A549 (cell line): ENCODE data around the gene NFASC. TPM values are rescaled to one million over a fixed set of nuclear protein-coding genes. Genes with fewer than 3 reads are reported as not detected.

Experiments
- ATAC-seq, 2 experiments: fragments of 200-7000 bp in 1 of 2; fragments of >200 bp in 1 of 2; cut with Nextera tagmentation in 1 of 2; cut with Tn5 transposase in 1 of 2; 3 replicates each; pipeline versions ENCODE4 v1.8.0 to v1.9.1; 2018 to 2020; ENCODE audit warnings: mild to moderate bottlenecking in 1 of 2, moderate library complexity in 1 of 2
- CTCF ChIA-PET: fragments of 300-600 bp; sonication (Branson Sonifier 250); formaldehyde crosslinking; extraction: SDS; loops from one replicate; lab custom pipeline; 2021; ENCODE audit warnings: antibody characterized with exemption, inconsistent platforms; lab: Yijun Ruan, JAX
- POLR2A ChIA-PET: fragments of 350-600 bp; formaldehyde crosslinking; extraction: SDS; loops from one replicate; lab custom pipeline; 2021; ENCODE audit warnings: antibody characterized with exemption, inconsistent platforms; lab: Yijun Ruan, JAX
- DNase-seq, 2 experiments: peaks; one replicate each; pipeline versions ENCODE4 v3.0.0 to v3.0.0-alpha.2; 2011 to 2016; ENCODE audit warnings: low read depth in 1 of 2, low spot score in 1 of 2
- FAIRE-seq: peaks from 2 replicates; lab custom pipeline; 2011; peaks lifted over from hg19 to GRCh38; lab: Jason Lieb, UNC
- H3K27ac ChIP-seq, 2 experiments: fragments of >200 bp; sonication (Bioruptor Twin); formaldehyde crosslinking; 3 replicates each; pipeline ENCODE4 v1.5.1; 2016 to 2017
- H3K4me1 ChIP-seq: fragments of >200 bp; sonication (Bioruptor Twin); formaldehyde crosslinking; 3 replicates; pipeline ENCODE4 v1.6.1; 2016
- H3K4me2 ChIP-seq: fragments of >200 bp; sonication (Bioruptor Twin); formaldehyde crosslinking; 3 replicates; pipeline ENCODE4 v1.6.1; 2016
- H3K4me3 ChIP-seq: fragments of >200 bp; sonication (Bioruptor Twin); formaldehyde crosslinking; 3 replicates; pipeline ENCODE4 v1.5.1; 2016
- H3K9me3 ChIP-seq: fragments of >200 bp; sonication (Bioruptor Twin); formaldehyde crosslinking; 3 replicates; pipeline ENCODE4 v1.6.1; 2016
- BHLHE40 ChIP-seq: IDR thresholded peaks from 2 replicates; pipeline ENCODE4 v1.6.1; 2012; ENCODE audit warnings: low read depth, low read length, inconsistent platforms
- CBX8 ChIP-seq: fragments of 200-600 bp; sonication (generic); IDR thresholded peaks from 2 replicates; pipeline ENCODE4 v1.6.1; 2016
- CEBPB ChIP-seq, 2 experiments: fragments of >200 bp in 1 of 2; sonication (Bioruptor Twin) in 1 of 2; formaldehyde crosslinking in 1 of 2; IDR thresholded peaks; 2 replicates each; pipeline ENCODE4 v1.6.1; 2012 to 2016
- CHD2 ChIP-seq: fragments of 150-350 bp; IDR thresholded peaks from 2 replicates; pipeline ENCODE4 v1.6.1; 2014; ENCODE audit warnings: low read length; ENCODE audit not compliant: partially characterized antibody
- CHD4 ChIP-seq: fragments of 200-600 bp; sonication (generic); IDR thresholded peaks from 2 replicates; pipeline ENCODE4 v1.6.1; 2016; ENCODE audit warnings: antibody characterized with exemption, mild to moderate bottlenecking, borderline replicate concordance
- E2F6 ChIP-seq: IDR thresholded peaks from 2 replicates; pipeline ENCODE4 v1.6.1; 2012; ENCODE audit warnings: low read depth, borderline replicate concordance
- EP300 ChIP-seq, 2 experiments: fragments of >200 bp; sonication (Bioruptor Twin); formaldehyde crosslinking; IDR thresholded peaks; 2 replicates in 1 of 2; 3 replicates in 1 of 2; pipeline ENCODE4 v1.6.1; 2016 to 2017
- ESRRA ChIP-seq: fragments of 150-350 bp; IDR thresholded peaks from 2 replicates; pipeline ENCODE4 v1.6.1; 2014; ENCODE audit warnings: mild to moderate bottlenecking, low read length, borderline replicate concordance
- FOXS1 ChIP-seq: fragments of 250-450 bp; sonication (Bioruptor Pico); IDR thresholded peaks from 2 replicates; pipeline ENCODE4 v1.5.0; 2020; ENCODE audit warnings: mild to moderate bottlenecking, moderate library complexity
- GATA3 ChIP-seq: IDR thresholded peaks from 2 replicates; pipeline ENCODE4 v1.6.1; 2012; ENCODE audit warnings: borderline replicate concordance
- HDAC2 ChIP-seq: fragments of 200-600 bp; sonication (generic); IDR thresholded peaks from 2 replicates; pipeline ENCODE4 v1.6.1; 2016
- HMGXB4 ChIP-seq: fragments of 250-450 bp; sonication (Bioruptor Pico); IDR thresholded peaks from 2 replicates; pipeline ENCODE4 v1.5.0; 2021; ENCODE audit warnings: mild to moderate bottlenecking, moderate library complexity, borderline replicate concordance
- HOXB13 ChIP-seq: fragments of 250-450 bp; sonication (Bioruptor Pico); IDR thresholded peaks from 2 replicates; pipeline ENCODE4 v1.5.0; 2020; ENCODE audit warnings: low read depth, mild to moderate bottlenecking, moderate library complexity
- JUNB ChIP-seq: fragments of >200 bp; sonication (Bioruptor Twin); formaldehyde crosslinking; IDR thresholded peaks from 2 replicates; pipeline ENCODE4 v1.6.1; 2016
- KDM5A ChIP-seq: fragments of 200-600 bp; sonication (generic); IDR thresholded peaks from 2 replicates; pipeline ENCODE4 v1.6.1; 2016; ENCODE audit warnings: antibody characterized with exemption, mild to moderate bottlenecking
- MAFK ChIP-seq: fragments of 450-650 bp; IDR thresholded peaks from 2 replicates; pipeline ENCODE4 v1.6.1; 2014; ENCODE audit not compliant: partially characterized antibody
- NFE2L2 ChIP-seq: fragments of 150-350 bp; conservative IDR thresholded peaks from 2 replicates; pipeline ENCODE4 v1.6.1; 2014; ENCODE audit warnings: low read length
- PHF8 ChIP-seq: fragments of 200-600 bp; sonication (generic); IDR thresholded peaks from 2 replicates; pipeline ENCODE4 v1.6.1; 2016; ENCODE audit warnings: low read depth, mild to moderate bottlenecking, antibody characterized with exemption, moderate library complexity, borderline replicate concordance
- RAD21 ChIP-seq, 2 experiments: fragments of >200 bp in 1 of 2; sonication (Bioruptor Twin) in 1 of 2; formaldehyde crosslinking in 1 of 2; IDR thresholded peaks in 1 of 2; conservative IDR thresholded peaks in 1 of 2; 2 replicates in 1 of 2; 3 replicates in 1 of 2; pipeline ENCODE4 v1.6.1; 2012 to 2018; ENCODE audit warnings: inconsistent platforms in 1 of 2
- RCOR1 ChIP-seq: fragments of 150-350 bp; IDR thresholded peaks from 2 replicates; pipeline ENCODE4 v1.6.1; 2014; ENCODE audit warnings: antibody characterized with exemption, low read length, low read depth
- RNF2 ChIP-seq: fragments of 200-600 bp; sonication (generic); IDR thresholded peaks from 2 replicates; pipeline ENCODE4 v1.6.1; 2016; ENCODE audit warnings: low read depth, mild to moderate bottlenecking, antibody characterized with exemption, moderate library complexity, borderline replicate concordance
- SMC3 ChIP-seq: fragments of >200 bp; sonication (Bioruptor Twin); formaldehyde crosslinking; IDR thresholded peaks from 3 replicates; pipeline ENCODE4 v1.6.1; 2018; ENCODE audit warnings: inconsistent platforms
- TFCP2L1 ChIP-seq: fragments of 250-450 bp; sonication (Bioruptor Pico); IDR thresholded peaks from 2 replicates; pipeline ENCODE4 v1.5.0; 2021; ENCODE audit warnings: mild to moderate bottlenecking
- TP53 ChIP-seq: fragments of 250-450 bp; sonication (Bioruptor Pico); IDR thresholded peaks from 2 replicates; pipeline ENCODE4 v1.5.0; 2021; ENCODE audit warnings: mild to moderate bottlenecking, moderate library complexity
- ZC3H11A ChIP-seq: fragments of 450-650 bp; IDR thresholded peaks from 2 replicates; pipeline ENCODE4 v1.6.1; 2014; ENCODE audit warnings: antibody characterized with exemption, mild to moderate bottlenecking
- ZNF302 ChIP-seq: fragments of 250-450 bp; sonication (Bioruptor Pico); IDR thresholded peaks from 2 replicates; pipeline ENCODE4 v1.9.0; 2021; ENCODE audit warnings: inconsistent platforms, mild to moderate bottlenecking, moderate library complexity
- WGBS: methylation state at CpG from one replicate; pipeline ENCODE4 v1.1.6; 2017; ENCODE audit errors: missing lambda C conversion rate; 5-methylcytosine and 5-hydroxymethylcytosine counted together
- polyA plus RNA-seq, 4 experiments: library from polyadenylated mRNA; depleted of rRNA in 3 of 4; stranded (reverse); fragments of >200 nt; fragmentation: RNase III in 1 of 4; extraction: RNeasy Plus Mini Kit Qiagen cat#74134 plus additional on column Dnase treatment in 1 of 4; gene quantifications; 2 replicates in 3 of 4; 3 replicates in 1 of 4; pipeline ENCODE4 v1.2.3, GENCODE V29; 2011 to 2017
- TF ChIP-seq, protein P1 (sequence below): fragments of 150-350 bp; IDR thresholded peaks from 2 replicates; pipeline ENCODE4 v1.6.1; 2014; ENCODE audit warnings: low read depth, mild to moderate bottlenecking, low read length

The NFASC gene
- polyA plus RNA-seq, 2 of the 4 experiments (the other 2 are of a cell fraction): 0.27 to 0.39 TPM

DNA sequence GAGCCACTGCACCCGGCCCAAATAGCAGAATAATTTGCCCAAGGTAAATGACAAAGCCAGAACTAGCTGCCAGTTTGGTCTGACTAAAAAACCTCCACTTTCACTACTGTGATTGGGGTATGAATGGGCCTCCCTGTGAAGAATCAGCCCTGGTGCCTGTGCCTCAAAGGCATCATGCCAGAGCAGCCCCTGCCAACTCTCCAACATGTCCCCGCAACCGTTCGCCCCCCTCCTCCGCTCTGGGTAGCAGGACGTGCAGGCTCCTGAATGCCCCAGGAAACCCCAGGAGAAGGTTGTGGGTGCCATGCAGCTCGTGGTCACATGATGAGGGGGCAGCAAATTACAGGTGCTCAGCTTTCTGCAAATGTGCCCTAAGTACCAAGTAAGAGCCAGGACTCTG lies 157.7 kb downstream of the NFASC start:
- no peak overlapping the region for H3K27ac ChIP-seq
- 49% methylated on average over 7 of the region's 7 CpGs for WGBS
- FAIRE-seq (no peak), ATAC-seq (no peak), DNase-seq (no peak)
- TF ChIP-seq, protein P1, sequence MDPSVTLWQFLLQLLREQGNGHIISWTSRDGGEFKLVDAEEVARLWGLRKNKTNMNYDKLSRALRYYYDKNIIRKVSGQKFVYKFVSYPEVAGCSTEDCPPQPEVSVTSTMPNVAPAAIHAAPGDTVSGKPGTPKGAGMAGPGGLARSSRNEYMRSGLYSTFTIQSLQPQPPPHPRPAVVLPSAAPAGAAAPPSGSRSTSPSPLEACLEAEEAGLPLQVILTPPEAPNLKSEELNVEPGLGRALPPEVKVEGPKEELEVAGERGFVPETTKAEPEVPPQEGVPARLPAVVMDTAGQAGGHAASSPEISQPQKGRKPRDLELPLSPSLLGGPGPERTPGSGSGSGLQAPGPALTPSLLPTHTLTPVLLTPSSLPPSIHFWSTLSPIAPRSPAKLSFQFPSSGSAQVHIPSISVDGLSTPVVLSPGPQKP: no peak
- no peak for TF ChIP-seq MAFK
- no peak for TF ChIP-seq ZNF302 (CRISPR knock-in tag)
- TF ChIP-seq GATA3: no peak
- no peak for TF ChIP-seq HDAC2
- TF ChIP-seq E2F6: no peak
- TF ChIP-seq FOXS1: no peak
- no peak for TF ChIP-seq KDM5A
- TF ChIP-seq TFCP2L1: no peak
- no peak for TF ChIP-seq PHF8
- no peak for TF ChIP-seq JUNB
- no peak for TF ChIP-seq TP53 (CRISPR knock-in tag)
- TF ChIP-seq NFE2L2: no peak
- TF ChIP-seq HMGXB4: no peak
- TF ChIP-seq CHD4: no peak
- H3K4me2 ChIP-seq: no peak overlapping the region
- H3K4me3 ChIP-seq: no peak overlapping the region
- CTCF ChIA-PET: interaction anchor here (1.1 to 3.8 kb wide), 6 partner anchors 11 to 220 kb away, joined by 3 to 17 read pairs (median 6); partner anchors contain the start of gene CNTN2
- no peaks in the 10 kb centered on the region for H3K9me3 ChIP-seq
- H3K4me1 ChIP-seq: no peaks in the 10 kb centered on the region
- POLR2A ChIA-PET: no interaction called here

DNA sequence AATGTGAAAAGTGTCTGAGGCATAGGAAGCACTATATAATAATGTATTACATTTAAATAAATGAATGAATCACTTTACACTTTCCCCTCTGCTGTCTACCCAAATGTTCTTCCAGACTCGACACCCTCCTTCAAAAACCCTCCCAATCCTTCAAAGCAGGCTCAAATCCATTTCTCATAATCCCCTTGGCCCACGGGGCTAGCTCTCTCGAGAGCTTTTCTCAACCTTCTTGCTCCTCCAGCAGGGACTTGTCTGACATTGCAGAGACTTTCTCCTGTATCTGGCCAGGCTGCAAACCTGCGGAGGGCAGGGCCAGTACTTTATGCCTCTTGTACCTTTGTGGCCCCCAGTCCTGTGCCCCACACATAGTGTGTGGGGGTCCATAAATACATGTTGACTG lies 158.3 kb downstream of the NFASC start:
- Histone ChIP-seq H3K4me3 (no peak overlapping the region), H3K9me3 (no peaks in the 10 kb centered on the region), H3K27ac (no peak overlapping the region), H3K4me1 (no peaks in the 10 kb centered on the region), H3K4me2 (no peak overlapping the region)
- ATAC-seq (no peak), FAIRE-seq (no peak), DNase-seq (no peak)
- ChIA-PET CTCF (interaction anchor here (1.1 to 4.8 kb wide), 7 partner anchors 10 to 53 kb away, joined by 4 to 34 read pairs (median 7); partner anchors contain the start of gene CNTN2), POLR2A (no interaction called here)
- WGBS: 26% methylated on average over 4 of the region's 4 CpGs
- TF ChIP-seq TFCP2L1 (no peak), ESRRA (no peak), FOXS1 (no peak), RNF2 (no peak), ZC3H11A (no peak), CHD4 (no peak), CHD2 (no peak), RCOR1 (no peak), PHF8 (no peak), CBX8 (no peak), RAD21 (conservative IDR thresholded peaks at IDR 0.05 in 1 of 2, IDR thresholded peaks at IDR 0.05 in 1 of 2) (no peak)

GRCh38 chr1:205030241-205030640 lies 159.6 kb downstream of the NFASC start:
- WGBS: 61% methylated on average over 6 of the region's 6 CpGs
- Histone ChIP-seq H3K4me2 (no peak overlapping the region), H3K27ac (no peak overlapping the region), H3K9me3 (no peaks in the 10 kb centered on the region), H3K4me3 (no peak overlapping the region), H3K4me1 (no peaks in the 10 kb centered on the region)
- TF ChIP-seq EP300 (IDR thresholded peaks at IDR 0.05) (no peak), HOXB13 (CRISPR knock-in tag) (no peak), RNF2 (no peak), BHLHE40 (no peak), CEBPB (IDR thresholded peaks at IDR 0.05) (no peak), SMC3 (no peak), CHD2 (no peak)
- no peak for ATAC-seq
- ChIA-PET POLR2A (no interaction called here), CTCF (interaction anchor here (1.1 to 4.8 kb wide), 11 partner anchors 9 to 225 kb away, joined by 3 to 34 read pairs (median 5); partner anchors contain the start of gene CNTN2)
- DNase-seq: no peak
- FAIRE-seq: no peak
